ENCODE data around the gene PRELP.
"Not testable (repeated sequence)": the region's sequence is repeated elsewhere in the genome, so short reads cannot be mapped to it uniquely, and the experiment has no call there.

The PRELP gene

DNA sequence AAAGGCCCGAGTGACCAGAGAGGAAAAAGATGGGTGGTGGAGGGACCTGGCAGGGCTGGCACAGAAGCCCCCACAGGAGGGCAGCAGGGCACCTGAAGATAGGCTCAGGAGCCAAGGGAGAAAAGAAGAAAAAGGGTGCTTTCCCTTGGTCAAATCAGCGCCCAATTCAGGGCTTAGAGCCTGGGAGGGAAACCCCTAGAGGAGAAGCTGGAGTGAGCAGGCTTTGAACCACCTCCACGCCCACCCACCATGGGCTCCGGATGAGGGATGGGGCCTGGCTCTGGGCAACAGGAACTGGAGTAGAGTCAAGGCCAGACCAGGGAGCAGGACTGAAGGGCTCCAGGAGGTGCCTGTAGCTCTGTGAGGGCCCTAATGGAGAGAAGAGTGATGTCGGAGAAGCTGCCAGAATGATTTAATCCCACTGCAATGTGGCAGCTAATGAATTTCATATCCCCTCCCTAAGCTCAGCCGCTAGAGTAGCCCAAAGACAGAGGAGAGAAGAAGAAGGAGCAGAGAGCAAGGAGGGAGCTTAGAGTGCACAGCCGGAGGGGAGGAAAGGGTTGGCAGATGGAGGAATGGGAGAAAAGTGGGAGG, 12.0 kb upstream of the PRELP start:
- no peak overlapping the region for H3K4me2 ChIP-seq
- no peaks in the 10 kb centered on the region for H3K36me3 ChIP-seq
- no peaks in the 10 kb centered on the region for H3K27me3 ChIP-seq
- no peak overlapping the region for H3K4me3 ChIP-seq
- TF ChIP-seq Cebpa-rat (IDR thresholded peaks at IDR 0.05): no peak
- H3K27ac ChIP-seq: no peak overlapping the region
- H3K9me3 ChIP-seq: no peaks in the 10 kb centered on the region
- H3K9ac ChIP-seq: no peak overlapping the region
- no peaks in the 10 kb centered on the region for H4K20me1 ChIP-seq
- peaks cover 10% of the 10 kb centered on the region; the same call in 1 of the 2 replicates for H3K4me1 ChIP-seq

DNA sequence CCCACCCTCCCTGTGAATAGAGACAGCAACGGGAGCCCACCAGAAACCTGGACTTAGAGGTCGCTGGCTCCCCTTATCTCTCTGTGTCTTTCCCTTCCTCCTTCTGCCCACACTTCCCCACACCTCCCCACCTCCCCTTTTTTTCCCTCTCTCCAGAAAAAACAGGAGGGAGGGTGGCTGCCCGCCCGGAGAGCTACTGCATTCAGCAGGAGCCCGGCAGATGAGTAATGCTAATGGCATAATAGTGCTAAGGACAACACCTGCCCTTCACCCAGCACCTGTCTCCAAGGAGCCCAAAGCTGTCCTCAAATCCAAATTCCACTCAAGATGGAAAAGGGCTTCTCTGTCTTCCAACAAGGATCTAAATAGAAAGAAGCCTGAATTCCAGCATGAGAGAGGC, 11.4 kb upstream of the PRELP start:
- no peak for TF ChIP-seq Cebpa-rat (IDR thresholded peaks at IDR 0.05)
- Histone ChIP-seq H3K27ac (no peak overlapping the region), H3K9ac (no peak overlapping the region), H3K4me1 (peaks cover 10% of the 10 kb centered on the region; the same call in 1 of the 2 replicates), H4K20me1 (no peaks in the 10 kb centered on the region), H3K36me3 (no peaks in the 10 kb centered on the region), H3K9me3 (no peaks in the 10 kb centered on the region), H3K27me3 (no peaks in the 10 kb centered on the region), H3K4me2 (no peak overlapping the region), H3K4me3 (no peak overlapping the region)

DNA sequence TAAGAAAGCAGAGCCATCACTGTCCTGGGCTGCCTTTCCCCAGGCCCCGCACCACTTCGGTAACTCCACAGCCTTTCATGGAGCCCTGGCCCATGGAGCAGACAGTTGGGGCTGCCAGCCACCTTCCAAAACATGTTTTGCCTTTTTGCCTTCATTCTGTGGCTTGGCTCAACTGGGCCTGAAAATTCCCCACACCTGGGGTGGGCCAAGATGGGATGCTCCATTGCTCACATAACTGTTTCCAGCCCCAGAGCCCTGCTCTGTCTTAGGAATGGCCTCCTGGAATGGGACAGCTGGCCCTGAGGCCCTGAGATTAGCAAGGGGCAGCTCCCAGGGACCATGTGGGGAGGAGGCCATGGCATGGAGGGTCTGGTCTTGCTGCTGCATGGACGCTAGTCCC, 10.9 kb upstream of the PRELP start:
- Histone ChIP-seq H3K27ac (no peak overlapping the region), H3K9me3 (no peaks in the 10 kb centered on the region), H3K4me1 (peaks cover 10% of the 10 kb centered on the region; the same call in 1 of the 2 replicates), H3K9ac (no peak overlapping the region), H3K27me3 (no peaks in the 10 kb centered on the region), H4K20me1 (no peaks in the 10 kb centered on the region), H3K4me3 (no peak overlapping the region), H3K4me2 (no peak overlapping the region), H3K36me3 (no peaks in the 10 kb centered on the region)
- TF ChIP-seq Cebpa-rat (IDR thresholded peaks at IDR 0.05): no peak

DNA sequence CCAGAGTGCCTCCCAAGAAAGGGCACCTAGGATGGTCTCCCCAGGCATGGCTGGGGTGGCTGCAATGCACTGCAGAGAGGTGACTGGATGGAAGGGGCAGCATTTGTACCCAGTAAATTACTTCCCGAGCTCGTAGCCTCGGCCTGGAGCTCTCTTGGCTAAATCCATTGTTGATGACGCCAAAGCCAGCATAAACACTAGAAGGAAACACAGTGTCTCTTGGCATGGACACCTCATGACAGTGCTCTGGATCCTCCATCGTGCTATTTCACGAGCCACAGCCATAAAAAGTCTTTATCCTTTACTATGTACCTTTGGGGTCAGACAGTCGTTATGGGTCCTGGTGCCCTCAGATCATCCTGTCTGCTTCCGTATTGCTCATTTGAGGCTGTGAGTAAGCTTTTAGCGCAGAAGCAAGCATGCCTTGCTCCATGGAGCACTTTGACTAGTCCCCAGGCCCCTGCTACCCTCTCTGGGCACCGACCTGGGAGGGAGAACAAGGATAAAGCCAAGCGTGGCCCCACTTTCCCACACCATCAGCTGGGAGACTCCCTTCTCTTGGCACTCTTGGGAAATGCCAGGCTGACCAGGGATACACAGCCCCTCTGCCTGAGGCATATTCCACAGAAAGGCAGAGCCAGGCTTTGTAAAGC, 10.3 kb upstream of the PRELP start:
- TF ChIP-seq Cebpa-rat (IDR thresholded peaks at IDR 0.05): no peak

DNA sequence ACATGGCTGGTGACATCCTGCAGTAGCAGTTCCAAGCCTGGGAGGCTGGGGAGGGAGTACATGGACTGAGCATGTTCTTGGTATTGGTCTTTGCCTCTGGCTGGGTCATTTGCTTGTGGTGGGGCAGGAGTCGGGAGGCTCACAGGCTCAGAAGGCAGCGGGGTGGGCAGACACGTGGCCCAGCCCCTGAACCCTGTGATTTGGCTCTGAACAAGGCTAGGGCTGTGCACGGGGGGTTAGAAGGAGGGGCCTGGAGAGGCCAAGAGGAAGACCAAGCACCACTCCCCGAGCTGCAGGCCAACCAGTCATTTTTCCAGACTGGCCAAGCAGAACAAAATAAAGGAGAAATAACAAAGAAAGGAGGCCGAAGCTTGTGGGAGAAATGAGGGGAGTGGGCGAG, 9.7 kb upstream of the PRELP start:
- Histone ChIP-seq H3K9ac (no peak overlapping the region; the same call in 1 of the 2 replicates), H3K27ac (no peak overlapping the region), H3K9me3 (no peaks in the 10 kb centered on the region), H3K36me3 (no peaks in the 10 kb centered on the region), H4K20me1 (no peaks in the 10 kb centered on the region), H3K4me3 (no peak overlapping the region), H3K4me1 (peaks cover 10% of the 10 kb centered on the region; the same call in 1 of the 2 replicates), H3K4me2 (no peak overlapping the region), H3K27me3 (no peaks in the 10 kb centered on the region)
- no peak for TF ChIP-seq Cebpa-rat (IDR thresholded peaks at IDR 0.05)

More for the DNA sequence above, 10.3 kb upstream of the PRELP start:
- Histone ChIP-seq H3K9ac (no peak overlapping the region), H3K36me3 (no peaks in the 10 kb centered on the region), H3K9me3 (no peaks in the 10 kb centered on the region), H3K27me3 (no peaks in the 10 kb centered on the region), H3K4me3 (no peak overlapping the region), H3K27ac (no peak overlapping the region), H3K4me2 (no peak overlapping the region), H3K4me1 (peaks cover 10% of the 10 kb centered on the region; the same call in 1 of the 2 replicates), H4K20me1 (no peaks in the 10 kb centered on the region)

DNA sequence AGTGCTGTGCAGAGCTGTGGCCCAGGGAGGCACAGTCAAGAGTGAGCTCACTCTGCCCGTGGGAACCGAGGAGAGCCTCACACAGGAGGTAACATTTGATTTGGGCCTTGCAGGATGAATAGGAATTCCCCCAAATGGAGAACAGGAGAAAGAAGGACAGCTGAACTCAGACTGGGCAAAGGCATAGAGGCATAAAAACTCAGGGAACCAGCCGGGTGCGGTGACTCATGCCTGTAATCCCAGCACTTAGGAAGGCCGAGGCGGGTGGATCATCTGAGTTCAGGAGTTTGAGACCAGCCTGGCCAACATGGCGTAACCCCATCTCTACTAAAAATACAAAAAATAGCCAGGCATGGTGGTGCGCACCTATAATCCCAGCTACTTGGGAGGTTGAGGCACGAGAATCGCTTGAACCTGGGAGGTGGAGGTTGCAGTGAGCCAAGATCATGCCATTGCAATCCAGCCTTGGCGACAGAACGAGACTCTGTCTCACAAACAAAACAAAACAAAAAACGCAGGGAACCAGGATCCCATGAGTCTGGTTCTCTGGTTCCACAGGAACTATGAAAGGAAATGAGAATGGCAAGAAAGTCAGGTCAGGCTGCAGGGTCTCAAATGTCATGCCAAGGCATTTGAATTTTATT, 8.6 kb upstream of the PRELP start:
- H3K4me3 ChIP-seq, H3K4me1 ChIP-seq, H3K9ac ChIP-seq, H3K27me3 ChIP-seq, H3K4me2 ChIP-seq, H3K27ac ChIP-seq, H4K20me1 ChIP-seq, H3K9me3 ChIP-seq, H3K36me3 ChIP-seq: not testable (repeated sequence)

DNA sequence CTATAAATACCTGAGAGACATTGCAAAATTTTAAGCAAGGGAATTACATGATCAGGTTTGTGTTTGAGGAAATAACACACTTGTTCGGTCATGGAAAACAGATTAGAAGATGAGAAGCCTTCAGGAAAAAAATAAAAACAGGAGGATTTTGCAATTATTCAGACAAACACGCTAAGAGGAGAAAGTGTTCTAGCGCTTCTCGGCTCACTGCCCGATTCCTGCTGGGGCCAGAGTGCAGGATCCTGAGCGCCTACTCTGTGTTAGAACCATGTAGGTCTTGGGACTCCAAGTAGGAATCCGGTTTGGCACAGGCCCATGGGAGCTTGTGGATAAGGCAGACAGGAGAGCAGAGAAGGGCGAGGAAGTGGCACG, 8.1 kb upstream of the PRELP start:
- no peaks in the 10 kb centered on the region for H3K36me3 ChIP-seq
- no peak overlapping the region for H3K9ac ChIP-seq
- H3K4me2 ChIP-seq: no peak overlapping the region
- no peaks in the 10 kb centered on the region for H3K27me3 ChIP-seq
- H3K4me1 ChIP-seq: 0 out of 2 replicates have a peak, but pooled peaks cover 5% of the 10 kb centered on the region
- no peaks in the 10 kb centered on the region for H3K9me3 ChIP-seq
- no peak overlapping the region for H3K4me3 ChIP-seq
- no peaks in the 10 kb centered on the region for H4K20me1 ChIP-seq
- H3K27ac ChIP-seq: no peak overlapping the region
- TF ChIP-seq Cebpa-rat (IDR thresholded peaks at IDR 0.05): no peak

DNA sequence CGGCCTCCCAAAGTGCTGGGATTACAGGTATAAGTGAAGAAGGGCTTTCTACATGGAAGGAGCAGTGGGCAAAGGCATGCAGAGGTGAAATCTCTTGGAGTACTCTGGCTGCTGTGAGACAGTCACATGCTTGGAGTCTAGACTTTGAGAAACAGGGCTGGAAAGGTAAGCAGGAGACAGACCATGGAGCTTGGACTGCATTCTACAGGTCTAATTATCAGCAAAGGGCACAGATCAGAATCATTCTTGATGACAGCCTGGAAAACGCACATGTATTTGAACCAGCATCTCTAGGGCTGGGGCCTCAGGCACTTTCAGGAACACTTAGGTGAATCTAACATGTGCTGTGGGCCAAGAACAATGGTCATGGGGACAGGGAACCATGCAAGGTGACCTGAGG, 7.3 kb upstream of the PRELP start:
- no peak overlapping the region for H3K4me2 ChIP-seq
- TF ChIP-seq Cebpa-rat (IDR thresholded peaks at IDR 0.05): no peak
- H3K27me3 ChIP-seq: no peaks in the 10 kb centered on the region
- 0 out of 2 replicates have a peak, but pooled peaks cover 5% of the 10 kb centered on the region for H3K4me1 ChIP-seq
- no peaks in the 10 kb centered on the region for H3K9me3 ChIP-seq
- no peak overlapping the region for H3K9ac ChIP-seq
- H3K4me3 ChIP-seq: no peak overlapping the region
- H3K27ac ChIP-seq: no peak overlapping the region
- H4K20me1 ChIP-seq: no peaks in the 10 kb centered on the region
- no peaks in the 10 kb centered on the region for H3K36me3 ChIP-seq

DNA sequence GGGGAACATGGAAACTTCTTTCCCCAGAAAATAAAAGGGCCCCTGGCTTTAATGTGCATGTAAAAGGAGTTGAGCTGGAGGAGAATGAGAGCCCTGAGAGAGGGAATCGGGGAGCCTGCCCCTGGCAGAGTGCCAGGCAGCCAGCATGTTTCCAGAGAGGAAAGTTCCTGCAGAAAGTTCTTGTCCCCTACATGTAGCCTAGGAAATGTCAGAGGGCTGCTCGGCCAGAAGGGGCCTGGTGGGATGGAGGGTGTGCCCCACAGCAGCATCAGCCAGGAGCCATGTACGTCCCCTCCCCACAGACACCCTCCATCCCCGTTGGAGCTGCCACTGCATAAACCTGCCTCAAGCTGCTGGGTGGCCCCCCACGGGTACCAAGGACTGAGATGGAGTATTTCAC, 5.4 kb upstream of the PRELP start:
- no peaks in the 10 kb centered on the region for H3K9me3 ChIP-seq
- H3K4me3 ChIP-seq: no peak overlapping the region
- H3K27ac ChIP-seq: no peak overlapping the region
- H3K36me3 ChIP-seq: no peaks in the 10 kb centered on the region
- H3K27me3 ChIP-seq: no peaks in the 10 kb centered on the region
- TF ChIP-seq Cebpa-rat (IDR thresholded peaks at IDR 0.05): no peak
- H3K4me1 ChIP-seq: 0 out of 2 replicates have a peak, but pooled peaks cover 5% of the 10 kb centered on the region
- no peaks in the 10 kb centered on the region for H4K20me1 ChIP-seq
- no peak overlapping the region for H3K4me2 ChIP-seq
- no peak overlapping the region for H3K9ac ChIP-seq

DNA sequence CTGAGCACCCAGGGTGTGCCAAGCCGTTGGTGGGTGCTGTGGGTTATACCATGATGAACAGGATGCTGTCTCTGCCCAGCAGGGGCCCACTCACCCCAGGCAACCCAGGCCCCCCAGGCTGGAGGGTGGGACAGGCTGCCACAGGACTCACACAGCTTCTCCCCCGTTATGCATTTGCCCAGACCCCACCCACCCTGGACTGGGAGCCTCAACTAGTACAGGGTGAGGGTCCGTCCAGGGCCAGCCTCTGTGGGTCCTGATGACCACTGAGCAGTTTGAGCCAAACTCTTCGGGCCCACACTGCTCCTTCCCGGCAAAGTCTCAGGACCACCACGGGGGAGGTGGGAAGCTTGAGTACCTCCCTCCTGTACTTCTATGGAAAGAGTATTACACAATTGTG, 3.8 kb upstream of the PRELP start:
- Histone ChIP-seq H3K9ac (no peak overlapping the region), H3K27me3 (no peaks in the 10 kb centered on the region), H3K36me3 (no peaks in the 10 kb centered on the region), H3K4me3 (no peak overlapping the region), H3K9me3 (no peaks in the 10 kb centered on the region), H4K20me1 (no peaks in the 10 kb centered on the region), H3K4me1 (no peaks in the 10 kb centered on the region), H3K27ac (no peak overlapping the region), H3K4me2 (no peak overlapping the region)
- no peak for TF ChIP-seq Cebpa-rat (IDR thresholded peaks at IDR 0.05)

All from BLaER1 (cell line).